Thyroid gland (tissue), 4 donors: ENCODE data around the gene ALPK1. TPM values are rescaled to one million over a fixed set of nuclear protein-coding genes. Genes with fewer than 3 reads are reported as not detected.

Experiments
- DNase-seq, 2 donors: peaks; one replicate each; pipeline ENCODE4 v3.0.0-alpha.2; 2019
- H3K27ac ChIP-seq, 3 donors: fragments of 200-600 bp; sonication (generic); 1 replicate in 2 of 3; 2 replicates in 1 of 3; pipeline ENCODE4 v1.5.1; 2016 to 2019; ENCODE audit warnings: mild to moderate bottlenecking in 1 of 3, moderate library complexity in 1 of 3
- H3K27me3 ChIP-seq: fragments of 200-600 bp; sonication (generic); one replicate; pipeline ENCODE4 v1.5.1; 2019
- H3K36me3 ChIP-seq, 2 donors: fragments of 200-600 bp; sonication (generic); one replicate each; pipeline ENCODE4 v1.5.1; 2016 to 2019
- H3K4me1 ChIP-seq, 2 donors: fragments of 200-600 bp; sonication (generic); one replicate each; pipeline ENCODE4 v1.5.1; 2017 to 2019
- H3K4me3 ChIP-seq, 3 donors: fragments of 200-600 bp; sonication (generic); replicated peaks in 1 of 3; 1 replicate in 2 of 3; 2 replicates in 1 of 3; pipeline ENCODE4 v1.5.1; 2016; ENCODE audit warnings: mild to moderate bottlenecking in 1 of 3
- H3K9me3 ChIP-seq: fragments of 200-600 bp; sonication (generic); one replicate; pipeline ENCODE4 v1.5.1; 2017
- POLR2A ChIP-seq, 2 donors: fragments of 450-650 bp; IDR thresholded peaks; one replicate each; pipeline ENCODE4 v1.6.1; 2017; ENCODE audit warnings: antibody characterized with exemption in 2 of 2, mild to moderate bottlenecking in 2 of 2, moderate library complexity in 1 of 2
- WGBS, 2 donors: methylation state at CpG; one replicate each; pipeline ENCODE4 v1.1.5; 2017; 5-methylcytosine and 5-hydroxymethylcytosine counted together
- intact Hi-C: fragments of 100-400 bp; cut with DNase I; formaldehyde crosslinking; loops from one replicate; pipeline ENCODE4 v1.15.1; 2023
- total RNA-seq, 4 donors: library from RNA; depleted of rRNA; stranded (reverse); fragments of >200 nt; gene quantifications; one replicate each; pipeline ENCODE4 v1.2.3, GENCODE V29; 2016
- TF ChIP-seq, protein P1 (sequence below), 6 experiments: fragments of 200-600 bp in 3 of 6; fragments of 450-650 bp in 3 of 6; sonication (generic) in 3 of 6; IDR thresholded peaks; one replicate each; pipeline ENCODE4 v1.5.1; 2016 to 2019; ENCODE audit warnings: antibody characterized with exemption in 6 of 6, mild to moderate bottlenecking in 2 of 6, inconsistent platforms in 1 of 6, moderate library complexity in 1 of 6

The ALPK1 gene
- total RNA-seq, 4 donors from 2014 or later = 27.9 to 46.2 (median 32.7) TPM

DNA sequence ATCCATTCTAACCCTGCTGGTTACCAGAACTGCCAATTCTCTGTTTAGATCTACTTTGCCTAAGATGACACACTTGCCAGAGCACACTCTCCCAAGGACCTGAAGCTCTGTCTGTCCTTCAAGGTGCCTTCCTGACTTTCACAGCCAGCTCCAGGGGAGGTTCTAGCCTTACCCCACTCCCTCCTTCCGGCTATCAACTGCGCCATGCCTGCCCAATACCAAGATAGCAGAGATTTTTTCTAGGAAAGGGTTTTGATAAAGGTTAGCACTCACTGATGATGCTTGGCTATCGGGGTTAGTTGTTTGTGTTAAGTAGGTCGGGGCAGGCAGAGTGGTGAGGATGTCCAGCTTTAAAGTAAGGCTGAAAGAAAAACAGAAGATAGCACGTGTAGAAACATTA lies 14.3 kb downstream of the ALPK1 start:
- Histone ChIP-seq H3K4me3 (no peak overlapping the region), H3K4me1 (peaks cover 0 to 5% of the 10 kb centered on the region in 2 donors), H3K27me3 (no peaks in the 10 kb centered on the region), H3K36me3 (no peaks in the 10 kb centered on the region), H3K27ac (no peak overlapping the region), H3K9me3 (no peaks in the 10 kb centered on the region)
- intact Hi-C loops = no loop called here
- no peak for DNase-seq
- no peak for TF ChIP-seq POLR2A (IDR thresholded peaks at IDR 0.05)
- WGBS, 2 donors = 66 to 75% methylated on average over 5 of the region's 5 CpGs

DNA sequence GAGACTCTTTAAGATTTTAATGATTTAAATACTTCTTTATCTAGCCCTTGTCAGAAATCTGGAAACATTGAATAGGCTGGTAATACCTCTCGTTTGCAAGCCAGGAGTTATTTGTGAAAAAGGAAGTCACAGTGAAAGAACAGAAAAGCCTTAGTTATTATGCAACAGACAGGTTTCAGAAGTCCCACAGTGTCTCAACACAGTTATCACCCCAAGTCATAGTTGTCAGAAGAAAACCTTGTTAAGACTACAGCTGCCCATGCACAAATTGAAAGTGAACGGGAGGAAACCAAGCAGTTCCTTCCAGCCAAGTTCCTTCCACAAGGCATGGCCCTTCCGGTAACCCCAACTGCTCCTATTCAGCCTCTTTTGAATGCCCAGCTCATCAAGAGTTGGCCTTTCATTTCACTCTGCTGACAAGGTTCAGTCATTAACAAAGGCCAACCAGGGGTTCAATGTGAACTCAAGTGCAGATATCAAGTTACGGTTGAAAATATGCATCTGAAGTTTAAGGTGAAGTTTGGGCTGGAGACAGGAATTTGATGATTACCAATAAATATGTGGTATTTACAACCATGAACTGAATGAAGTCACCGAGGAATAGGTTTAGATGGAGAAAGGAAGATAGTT lies 15.6 kb downstream of the ALPK1 start:
- no peaks in the 10 kb centered on the region for H3K9me3 ChIP-seq
- DNase-seq = no peak
- no peaks in the 10 kb centered on the region for H3K36me3 ChIP-seq
- TF ChIP-seq, protein P1, sequence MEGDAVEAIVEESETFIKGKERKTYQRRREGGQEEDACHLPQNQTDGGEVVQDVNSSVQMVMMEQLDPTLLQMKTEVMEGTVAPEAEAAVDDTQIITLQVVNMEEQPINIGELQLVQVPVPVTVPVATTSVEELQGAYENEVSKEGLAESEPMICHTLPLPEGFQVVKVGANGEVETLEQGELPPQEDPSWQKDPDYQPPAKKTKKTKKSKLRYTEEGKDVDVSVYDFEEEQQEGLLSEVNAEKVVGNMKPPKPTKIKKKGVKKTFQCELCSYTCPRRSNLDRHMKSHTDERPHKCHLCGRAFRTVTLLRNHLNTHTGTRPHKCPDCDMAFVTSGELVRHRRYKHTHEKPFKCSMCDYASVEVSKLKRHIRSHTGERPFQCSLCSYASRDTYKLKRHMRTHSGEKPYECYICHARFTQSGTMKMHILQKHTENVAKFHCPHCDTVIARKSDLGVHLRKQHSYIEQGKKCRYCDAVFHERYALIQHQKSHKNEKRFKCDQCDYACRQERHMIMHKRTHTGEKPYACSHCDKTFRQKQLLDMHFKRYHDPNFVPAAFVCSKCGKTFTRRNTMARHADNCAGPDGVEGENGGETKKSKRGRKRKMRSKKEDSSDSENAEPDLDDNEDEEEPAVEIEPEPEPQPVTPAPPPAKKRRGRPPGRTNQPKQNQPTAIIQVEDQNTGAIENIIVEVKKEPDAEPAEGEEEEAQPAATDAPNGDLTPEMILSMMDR (IDR thresholded peaks at IDR 0.05) = no peak
- TF ChIP-seq POLR2A (IDR thresholded peaks at IDR 0.05) = no peak
- no peaks in the 10 kb centered on the region for H3K27me3 ChIP-seq
- peaks cover 0 to 5% of the 10 kb centered on the region in 2 donors for H3K4me1 ChIP-seq
- WGBS, 2 donors = 88 to 89% methylated on average over 5 of the region's 5 CpGs
- intact Hi-C loops = no loop called here
- no peak overlapping the region for H3K4me3 ChIP-seq
- no peak overlapping the region for H3K27ac ChIP-seq

DNA sequence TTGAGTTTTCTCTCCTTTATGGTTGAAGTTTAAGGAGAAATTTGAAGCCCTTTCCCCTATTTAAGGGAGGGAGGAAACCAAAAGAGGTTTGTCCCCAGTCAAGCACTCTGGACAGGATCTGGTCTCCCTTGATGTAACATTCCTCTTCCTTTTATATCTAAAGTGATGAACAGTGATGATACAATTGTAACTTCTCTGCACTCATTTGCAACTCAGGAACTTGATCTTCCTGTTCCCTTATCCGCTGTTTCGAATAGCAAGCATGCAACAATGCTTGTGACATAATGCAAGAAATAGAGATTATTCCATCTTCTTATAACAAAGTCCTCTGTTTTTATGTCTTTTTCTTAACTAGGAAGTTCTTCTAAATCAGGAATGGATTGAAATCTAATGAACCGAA lies 18.3 kb downstream of the ALPK1 start:
- intact Hi-C loops = no loop called here
- no peak overlapping the region for H3K27ac ChIP-seq
- no peaks in the 10 kb centered on the region for H3K9me3 ChIP-seq
- DNase-seq = no peak
- no peak overlapping the region for H3K4me3 ChIP-seq
- WGBS, 2 donors = 86 to 89% methylated on average over 3 of the region's 3 CpGs
- H3K4me1 ChIP-seq = no peaks in the 10 kb centered on the region
- TF ChIP-seq, protein P1 (IDR thresholded peaks at IDR 0.05) = no peak
- TF ChIP-seq POLR2A (IDR thresholded peaks at IDR 0.05) = no peak
- no peaks in the 10 kb centered on the region for H3K36me3 ChIP-seq
- no peaks in the 10 kb centered on the region for H3K27me3 ChIP-seq

DNA sequence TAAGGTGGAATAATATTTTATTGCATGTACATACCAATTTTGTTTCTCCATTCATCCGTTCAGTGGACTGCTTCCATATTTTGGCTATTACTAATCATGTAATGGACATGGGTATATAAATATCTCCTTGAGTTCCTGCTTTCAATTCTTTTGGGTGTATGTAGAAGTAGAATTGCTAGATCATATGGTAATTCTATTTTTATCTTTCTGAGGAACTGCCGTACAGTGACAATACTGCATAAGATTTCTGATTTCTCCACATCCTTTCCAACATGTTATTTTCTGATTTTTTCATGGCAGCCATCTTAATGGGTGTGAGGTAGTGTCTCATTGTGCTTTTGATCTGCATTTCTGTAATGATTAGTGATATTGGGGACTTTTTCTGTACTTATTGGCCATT lies 19.2 kb downstream of the ALPK1 start:
- no peaks in the 10 kb centered on the region for H3K9me3 ChIP-seq
- no peak for DNase-seq
- H3K4me3 ChIP-seq = no peak overlapping the region
- H3K27ac ChIP-seq = no peak overlapping the region
- H3K27me3 ChIP-seq = no peaks in the 10 kb centered on the region
- no peaks in the 10 kb centered on the region for H3K36me3 ChIP-seq
- WGBS, 2 donors = 88 to 93% methylated on average over 2 of the region's 2 CpGs
- no peak for TF ChIP-seq POLR2A (IDR thresholded peaks at IDR 0.05)
- TF ChIP-seq, protein P1 (IDR thresholded peaks at IDR 0.05) = no peak
- H3K4me1 ChIP-seq = no peaks in the 10 kb centered on the region
- intact Hi-C loops = no loop called here

DNA sequence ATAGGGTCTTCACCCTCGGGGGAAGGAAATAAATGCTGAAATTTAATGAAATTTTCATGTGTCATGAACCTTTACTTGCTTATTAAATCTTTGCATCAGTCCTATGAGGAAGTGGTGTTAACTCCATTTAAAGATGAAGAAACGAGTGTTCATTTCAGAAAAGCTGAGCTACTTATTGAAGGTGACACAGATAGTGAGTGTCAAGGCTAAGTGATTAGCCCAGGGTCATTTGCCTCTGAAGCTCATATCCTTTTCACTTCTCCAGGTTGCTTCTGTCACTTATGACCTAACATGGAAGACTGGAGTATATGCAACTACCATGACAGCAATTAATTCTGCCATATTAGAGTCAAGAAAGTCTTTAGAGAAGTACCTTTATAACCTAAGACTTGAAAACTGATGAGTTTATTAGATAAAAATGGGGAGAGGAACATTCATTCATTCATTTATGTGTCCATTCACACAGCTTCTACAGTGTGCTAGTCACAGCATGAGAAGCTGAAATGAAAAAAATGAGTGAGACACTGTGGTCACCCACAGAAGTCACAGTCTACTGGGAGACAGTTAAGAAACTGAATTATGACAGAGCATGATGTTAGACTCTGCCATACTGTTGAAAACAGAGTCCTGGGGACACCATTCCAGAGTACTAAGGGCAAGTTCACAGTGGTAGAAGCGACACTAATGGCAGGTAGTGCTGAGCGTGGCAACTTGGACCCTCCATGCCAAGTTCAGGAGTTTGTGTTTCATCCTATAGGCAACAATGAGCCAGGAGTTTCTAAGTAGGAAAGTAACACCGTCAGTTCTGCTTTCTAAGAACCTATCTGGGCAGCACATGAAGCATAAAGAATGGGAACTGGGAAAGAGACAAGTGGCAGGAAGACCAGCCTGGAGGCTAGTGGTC lies 21.3 kb downstream of the ALPK1 start:
- no peak for TF ChIP-seq POLR2A (IDR thresholded peaks at IDR 0.05)
- TF ChIP-seq, protein P1 (IDR thresholded peaks at IDR 0.05) = no peak
- Histone ChIP-seq H3K9me3 (no peaks in the 10 kb centered on the region), H3K4me3 (no peak overlapping the region), H3K4me1 (peaks cover 0 to 5% of the 10 kb centered on the region in 2 donors), H3K27ac (no peak overlapping the region), H3K27me3 (no peaks in the 10 kb centered on the region), H3K36me3 (no peaks in the 10 kb centered on the region)
- intact Hi-C loops = no loop called here
- no peak for DNase-seq
- WGBS, 2 donors = 89 to 94% methylated on average over 5 of the region's 5 CpGs
